HepG2 (cell line): ENCODE results near the gene MYRIP.

Experiments
- GABPA ChIP-seq, 2 experiments: IDR thresholded peaks; 2 replicates each; pipeline ENCODE4 v1.6.1; 2011 to 2016; ENCODE audit warnings: low read depth in 2 of 2, low read length in 1 of 2, missing biosample characterization in 1 of 2, missing genetic modification characterization in 1 of 2
- RAD21 ChIP-seq: fragments of 450-650 bp; formaldehyde crosslinking; IDR thresholded peaks from 2 replicates; pipeline ENCODE4 v1.5.0; 2020; ENCODE audit warnings: mild to moderate bottlenecking
- RNF2 ChIP-seq: fragments of 450-650 bp; conservative IDR thresholded peaks from 2 replicates; pipeline ENCODE4 v1.6.1; 2016; ENCODE audit warnings: low read depth
- ZNF274 ChIP-seq: sonication (generic); formaldehyde crosslinking; IDR thresholded peaks from 2 replicates; pipeline ENCODE4 v1.5.1; 2020; ENCODE audit warnings: mild to moderate bottlenecking, missing genetic modification reagents
- ZNF33B ChIP-seq: sonication (generic); formaldehyde crosslinking; IDR thresholded peaks from 2 replicates; pipeline ENCODE4 v1.5.1; 2020; ENCODE audit warnings: mild to moderate bottlenecking, missing genetic modification reagents

GRCh38 chr3:39805650-39806049 is 3.8 kb upstream of the MYRIP start:
- no peak for TF ChIP-seq GABPA (IDR thresholded peaks at IDR 0.05; ENCODE audit: low read depth, low read length)
- no peak for TF ChIP-seq GABPA (CRISPR knock-in tag; IDR thresholded peaks at IDR 0.05; ENCODE audit: low read depth)
- no peak for TF ChIP-seq RNF2
- TF ChIP-seq ZNF274 (CRISPR knock-in tag) = no peak
- TF ChIP-seq RAD21 (CRISPR knock-in tag) = no peak
- no peak for TF ChIP-seq ZNF33B (CRISPR knock-in tag)
